WTC11 (cell line): Measurements from ENCODE around the gene ZNF317. TPM values are rescaled to one million over a fixed set of nuclear protein-coding genes. Genes with fewer than 3 reads are reported as not detected.

ENCODE experiments used
- ATAC-seq: fragments of 200-7000 bp; cut with Tn5 transposase; 2 replicates; pipeline ENCODE4 v1.10.0; 2021; ENCODE audit warnings: mild to moderate bottlenecking, moderate library complexity
- CTCF ChIA-PET: fragments of 300-600 bp; sonication (Branson Sonifier 250); formaldehyde crosslinking; loops from one replicate; lab custom pipeline; 2021; ENCODE audit warnings: antibody characterized with exemption; lab: Charles Lee
- POLR2A ChIA-PET: fragments of 350-600 bp; sonication (Branson Sonifier 250); formaldehyde crosslinking; loops from one replicate; lab custom pipeline; 2021; ENCODE audit warnings: antibody characterized with exemption; lab: Charles Lee
- DNase-seq: peaks from one replicate; pipeline ENCODE4 v3.0.0; 2021; ENCODE audit warnings: low spot score
- H3K27ac Mint-ChIP-seq: 2 replicates; pipeline ENCODE4 v1.8.0; 2021; ENCODE audit warnings: mixed read lengths
- H3K27me3 Mint-ChIP-seq: 2 replicates; pipeline ENCODE4 v1.8.0; 2021; ENCODE audit warnings: low read depth, mild to moderate bottlenecking, moderate library complexity, mixed read lengths
- H3K36me3 Mint-ChIP-seq: 2 replicates; pipeline ENCODE4 v1.8.0; 2021; ENCODE audit warnings: mixed read lengths
- H3K4me1 Mint-ChIP-seq: 2 replicates; pipeline ENCODE4 v1.8.0; 2022; ENCODE audit warnings: mixed read lengths
- H3K4me3 Mint-ChIP-seq: 2 replicates; pipeline ENCODE4 v1.8.0; 2021; ENCODE audit warnings: mild to moderate bottlenecking, moderate library complexity, mixed read lengths
- H3K9me3 Mint-ChIP-seq: 2 replicates; pipeline ENCODE4 v1.8.0; 2021; ENCODE audit warnings: mixed read lengths
- CREB1 ChIP-seq: sonication (generic); formaldehyde crosslinking; IDR thresholded peaks from 2 replicates; pipeline ENCODE4 v1.8.0; 2023; ENCODE audit warnings: mild to moderate bottlenecking, missing genetic modification reagents
- HMGA2 ChIP-seq: fragments of 250-450 bp; sonication (Bioruptor Pico); IDR thresholded peaks from 2 replicates; pipeline ENCODE4 v1.4.0; 2021; ENCODE audit warnings: mild to moderate bottlenecking, moderate library complexity
- IRF2 ChIP-seq: sonication (generic); formaldehyde crosslinking; IDR thresholded peaks from 2 replicates; pipeline ENCODE4 v1.8.0; 2022; ENCODE audit warnings: low read depth, missing genetic modification reagents, borderline replicate concordance
- JAZF1 ChIP-seq: fragments of 250-450 bp; sonication (Bioruptor Pico); IDR thresholded peaks from 2 replicates; pipeline ENCODE4 v1.9.0; 2021; ENCODE audit warnings: moderate library complexity, mild to moderate bottlenecking, inconsistent platforms
- NFATC4 ChIP-seq: fragments of 250-450 bp; sonication (Bioruptor Pico); IDR thresholded peaks from 2 replicates; pipeline ENCODE4 v1.9.0; 2021; ENCODE audit warnings: mild to moderate bottlenecking
- NFYB ChIP-seq: sonication (generic); formaldehyde crosslinking; conservative IDR thresholded peaks from 2 replicates; pipeline ENCODE4 v1.8.0; 2022; ENCODE audit warnings: low read depth, missing genetic modification reagents
- NR1H2 ChIP-seq: sonication (generic); formaldehyde crosslinking; IDR thresholded peaks from 2 replicates; pipeline ENCODE4 v1.9.0; 2021; ENCODE audit warnings: mild to moderate bottlenecking, moderate library complexity, missing genetic modification reagents
- NR2C2 ChIP-seq: sonication (generic); formaldehyde crosslinking; IDR thresholded peaks from 2 replicates; pipeline ENCODE4 v1.8.0; 2022; ENCODE audit warnings: mild to moderate bottlenecking, missing genetic modification reagents
- SOX15 ChIP-seq: fragments of 250-450 bp; sonication (Bioruptor Pico); IDR thresholded peaks from 2 replicates; pipeline ENCODE4 v1.9.0; 2021; ENCODE audit warnings: mild to moderate bottlenecking
- TEAD4 ChIP-seq: sonication (generic); formaldehyde crosslinking; IDR thresholded peaks from 2 replicates; pipeline ENCODE4 v1.8.0; 2022; ENCODE audit warnings: mild to moderate bottlenecking, missing genetic modification reagents
- ZNF317 ChIP-seq: sonication (generic); formaldehyde crosslinking; IDR thresholded peaks from 2 replicates; pipeline ENCODE4 v1.8.1; 2023; ENCODE audit warnings: low read depth, mild to moderate bottlenecking, moderate library complexity, missing genetic modification reagents, borderline replicate concordance
- total RNA-seq: library from RNA; stranded (reverse); gene quantifications from 3 replicates; pipeline ENCODE4 v1.2.3, GENCODE V29; 2021
- TF ChIP-seq, protein P1 (sequence below): sonication (generic); formaldehyde crosslinking; IDR thresholded peaks from 2 replicates; pipeline ENCODE4 v1.8.1; 2023; ENCODE audit warnings: mild to moderate bottlenecking, missing genetic modification reagents
- TF ChIP-seq, protein P2 (sequence below): sonication (generic); formaldehyde crosslinking; IDR thresholded peaks from 2 replicates; pipeline ENCODE4 v1.8.1; 2022; ENCODE audit warnings: mild to moderate bottlenecking, missing genetic modification reagents, moderate library complexity, borderline replicate concordance
- TF ChIP-seq, protein P3 (sequence below): fragments of 250-450 bp; sonication (Bioruptor Pico); IDR thresholded peaks from 2 replicates; pipeline ENCODE4 v1.9.0; 2021; ENCODE audit warnings: mild to moderate bottlenecking
- TF ChIP-seq, protein P4 (sequence below): sonication (generic); formaldehyde crosslinking; IDR thresholded peaks from 2 replicates; pipeline ENCODE4 v1.8.1; 2022; ENCODE audit warnings: missing genetic modification reagents, borderline replicate concordance
- TF ChIP-seq, protein P5 (sequence below): sonication (generic); formaldehyde crosslinking; IDR thresholded peaks from 2 replicates; pipeline ENCODE4 v1.8.0; 2023; ENCODE audit warnings: missing genetic modification reagents, mild to moderate bottlenecking, borderline replicate concordance
- TF ChIP-seq, protein P6 (sequence below): fragments of 250-450 bp; sonication (Bioruptor Pico); conservative IDR thresholded peaks from 2 replicates; pipeline ENCODE4 v1.9.0; 2021; ENCODE audit warnings: mild to moderate bottlenecking

ZNF317 gene
- total RNA-seq, 1 experiment from 2014 or later: 38.7 TPM

DNA sequence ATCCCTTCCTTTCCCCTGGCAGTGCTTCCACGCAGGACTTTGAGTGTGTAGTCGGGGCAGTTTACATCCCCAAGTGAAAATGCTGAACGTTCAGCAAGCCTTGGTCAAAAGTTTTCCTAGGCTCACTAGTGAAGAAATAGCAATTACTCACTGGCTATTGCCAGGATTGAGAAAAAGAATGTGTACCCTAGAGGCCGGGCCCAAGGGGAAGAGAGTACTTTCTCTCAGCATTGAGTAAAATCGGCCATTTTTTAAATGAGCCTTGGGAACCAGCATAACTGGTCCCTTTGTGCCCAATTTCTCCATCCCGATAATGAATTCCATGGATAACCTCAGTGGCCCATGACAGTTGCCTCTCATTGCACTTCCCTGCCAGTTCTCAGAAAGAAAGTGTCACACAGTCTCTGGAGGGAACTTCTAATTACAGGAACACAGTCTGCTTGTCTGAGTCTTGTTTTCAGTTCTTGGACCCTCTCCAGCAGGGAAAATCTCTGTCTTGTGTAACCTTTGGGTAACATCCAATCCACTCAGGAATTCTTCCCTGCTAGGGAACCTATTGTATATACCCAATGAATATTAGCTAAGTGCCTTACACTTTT lies 31.3 kb downstream of the ZNF317 start (continued):
- TF ChIP-seq TEAD4 (CRISPR knock-in tag): no peak
- TF ChIP-seq, all 79 proteins: peak for 0

DNA sequence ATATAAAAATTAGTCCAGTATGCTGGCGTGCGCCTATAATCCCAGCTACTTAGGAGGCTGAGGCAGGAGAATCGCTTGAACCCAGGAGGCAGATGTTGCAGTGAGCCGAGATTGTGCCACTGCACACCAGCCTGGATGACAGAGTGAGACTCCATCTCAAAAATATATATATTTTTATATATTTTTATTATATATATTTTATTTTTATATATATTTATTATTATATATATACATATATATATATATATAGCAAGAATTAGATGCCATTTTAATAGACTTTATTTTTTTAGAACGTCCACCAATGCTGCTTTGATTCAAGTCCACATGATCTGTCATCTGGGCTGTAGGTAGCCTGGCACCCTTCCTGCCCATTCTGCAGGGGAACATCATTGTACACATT lies 35.1 kb downstream of the ZNF317 start:
- H3K4me3 Mint-ChIP-seq: no peak overlapping the region

DNA sequence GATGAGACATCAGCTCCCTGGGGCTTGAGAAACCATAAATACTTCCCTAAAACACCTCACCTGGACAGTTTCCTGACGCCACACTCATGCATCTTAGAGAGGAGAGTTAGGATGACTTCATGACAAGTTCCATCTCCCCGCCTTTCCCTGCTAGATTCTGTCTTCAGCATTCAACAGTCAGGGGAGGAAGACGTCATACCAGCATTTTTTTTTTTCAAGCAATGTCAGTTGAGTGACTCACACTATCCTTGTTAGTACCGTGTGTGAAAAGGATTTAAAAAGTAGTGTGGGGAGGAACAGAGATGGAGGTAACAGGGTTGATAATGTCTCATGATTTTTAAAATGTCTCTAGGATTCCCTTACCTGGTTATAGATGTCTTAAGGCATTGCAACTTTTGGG lies 38.7 kb downstream of the ZNF317 start, which contains the start of gene OR7D2:
OR7D2 (plus strand) TSS at position 79 of the 400 bp plus-strand sequence. CDS start 6,803 bp downstream, outside the sequence.
- Mint-ChIP-seq H3K27me3 (peaks cover 21% of the 10 kb centered on the region), H3K27ac (no peak within 1 kb of the TSS), H3K9me3 (peaks cover 42% of the 10 kb centered on the region), H3K4me1 (no peaks in the 10 kb centered on the region), H3K4me3 (no peak within 1 kb of the TSS), H3K36me3 (peaks cover 26% of the 10 kb centered on the region)
- ATAC-seq (no peak), DNase-seq (no peak)
- ChIA-PET POLR2A (no interaction called here), CTCF (no interaction called here)
- TF ChIP-seq NFYB (CRISPR knock-in tag) (no peak), JAZF1 (CRISPR knock-in tag) (no peak), CREB1 (CRISPR knock-in tag) (no peak), IRF2 (CRISPR knock-in tag) (no peak), ZNF317 (no peak), NR1H2 (CRISPR knock-in tag) (no peak)
- TF ChIP-seq, protein P1, sequence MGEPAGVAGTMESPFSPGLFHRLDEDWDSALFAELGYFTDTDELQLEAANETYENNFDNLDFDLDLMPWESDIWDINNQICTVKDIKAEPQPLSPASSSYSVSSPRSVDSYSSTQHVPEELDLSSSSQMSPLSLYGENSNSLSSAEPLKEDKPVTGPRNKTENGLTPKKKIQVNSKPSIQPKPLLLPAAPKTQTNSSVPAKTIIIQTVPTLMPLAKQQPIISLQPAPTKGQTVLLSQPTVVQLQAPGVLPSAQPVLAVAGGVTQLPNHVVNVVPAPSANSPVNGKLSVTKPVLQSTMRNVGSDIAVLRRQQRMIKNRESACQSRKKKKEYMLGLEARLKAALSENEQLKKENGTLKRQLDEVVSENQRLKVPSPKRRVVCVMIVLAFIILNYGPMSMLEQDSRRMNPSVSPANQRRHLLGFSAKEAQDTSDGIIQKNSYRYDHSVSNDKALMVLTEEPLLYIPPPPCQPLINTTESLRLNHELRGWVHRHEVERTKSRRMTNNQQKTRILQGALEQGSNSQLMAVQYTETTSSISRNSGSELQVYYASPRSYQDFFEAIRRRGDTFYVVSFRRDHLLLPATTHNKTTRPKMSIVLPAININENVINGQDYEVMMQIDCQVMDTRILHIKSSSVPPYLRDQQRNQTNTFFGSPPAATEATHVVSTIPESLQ (CRISPR knock-in tag): no peak
- TF ChIP-seq, protein P2, sequence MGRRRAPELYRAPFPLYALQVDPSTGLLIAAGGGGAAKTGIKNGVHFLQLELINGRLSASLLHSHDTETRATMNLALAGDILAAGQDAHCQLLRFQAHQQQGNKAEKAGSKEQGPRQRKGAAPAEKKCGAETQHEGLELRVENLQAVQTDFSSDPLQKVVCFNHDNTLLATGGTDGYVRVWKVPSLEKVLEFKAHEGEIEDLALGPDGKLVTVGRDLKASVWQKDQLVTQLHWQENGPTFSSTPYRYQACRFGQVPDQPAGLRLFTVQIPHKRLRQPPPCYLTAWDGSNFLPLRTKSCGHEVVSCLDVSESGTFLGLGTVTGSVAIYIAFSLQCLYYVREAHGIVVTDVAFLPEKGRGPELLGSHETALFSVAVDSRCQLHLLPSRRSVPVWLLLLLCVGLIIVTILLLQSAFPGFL (CRISPR knock-in tag): no peak
- TF ChIP-seq, all 79 proteins: peak for 0

More for the DNA sequence above, 35.1 kb downstream of the ZNF317 start:
- peaks cover 21% of the 10 kb centered on the region for H3K27me3 Mint-ChIP-seq
- ATAC-seq: no peak
- no peak for DNase-seq
- no peak overlapping the region for H3K27ac Mint-ChIP-seq
- peak; percentile 95 for TF ChIP-seq HMGA2 (CRISPR knock-in tag)
- TF ChIP-seq, protein P3, sequence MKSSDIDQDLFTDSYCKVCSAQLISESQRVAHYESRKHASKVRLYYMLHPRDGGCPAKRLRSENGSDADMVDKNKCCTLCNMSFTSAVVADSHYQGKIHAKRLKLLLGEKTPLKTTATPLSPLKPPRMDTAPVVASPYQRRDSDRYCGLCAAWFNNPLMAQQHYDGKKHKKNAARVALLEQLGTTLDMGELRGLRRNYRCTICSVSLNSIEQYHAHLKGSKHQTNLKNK (CRISPR knock-in tag): no peak
- ChIA-PET CTCF (no interaction called here), POLR2A (no interaction called here)
- H3K4me1 Mint-ChIP-seq: no peaks in the 10 kb centered on the region
- peaks cover 29% of the 10 kb centered on the region for H3K36me3 Mint-ChIP-seq
- peaks cover 44% of the 10 kb centered on the region for H3K9me3 Mint-ChIP-seq

DNA sequence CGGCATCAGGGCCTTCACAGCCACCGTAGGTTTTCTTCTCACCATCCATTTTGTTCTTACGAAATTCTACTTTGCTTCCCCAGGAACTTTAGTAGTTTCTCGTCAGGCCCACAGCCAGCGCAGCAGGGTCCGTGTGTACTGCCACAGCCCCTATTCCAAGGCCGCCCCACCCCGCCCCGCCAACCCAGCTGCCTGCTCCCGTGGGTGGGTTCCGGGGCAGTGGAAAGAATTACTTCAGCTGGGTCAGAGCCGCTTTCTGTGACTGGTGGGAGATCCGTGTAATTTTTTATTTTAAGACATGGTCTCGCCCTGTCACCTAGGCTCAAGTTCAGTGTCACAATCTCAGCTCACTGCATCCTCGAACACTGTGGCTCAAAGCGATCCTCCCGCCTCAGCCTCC lies 42.8 kb downstream of the ZNF317 start:
- POLR2A ChIA-PET: no interaction called here
- CTCF ChIA-PET: interaction anchor here (0.6 kb wide), 1 partner anchor 139 kb away, joined by 5 read pairs; no protein-coding TSS in a partner anchor
- H3K27ac Mint-ChIP-seq: no peak overlapping the region
- TF ChIP-seq NFATC4 (CRISPR knock-in tag) (no peak), NR2C2 (CRISPR knock-in tag) (no peak), HMGA2 (CRISPR knock-in tag) (no peak), SOX15 (no peak)
- TF ChIP-seq, protein P4, sequence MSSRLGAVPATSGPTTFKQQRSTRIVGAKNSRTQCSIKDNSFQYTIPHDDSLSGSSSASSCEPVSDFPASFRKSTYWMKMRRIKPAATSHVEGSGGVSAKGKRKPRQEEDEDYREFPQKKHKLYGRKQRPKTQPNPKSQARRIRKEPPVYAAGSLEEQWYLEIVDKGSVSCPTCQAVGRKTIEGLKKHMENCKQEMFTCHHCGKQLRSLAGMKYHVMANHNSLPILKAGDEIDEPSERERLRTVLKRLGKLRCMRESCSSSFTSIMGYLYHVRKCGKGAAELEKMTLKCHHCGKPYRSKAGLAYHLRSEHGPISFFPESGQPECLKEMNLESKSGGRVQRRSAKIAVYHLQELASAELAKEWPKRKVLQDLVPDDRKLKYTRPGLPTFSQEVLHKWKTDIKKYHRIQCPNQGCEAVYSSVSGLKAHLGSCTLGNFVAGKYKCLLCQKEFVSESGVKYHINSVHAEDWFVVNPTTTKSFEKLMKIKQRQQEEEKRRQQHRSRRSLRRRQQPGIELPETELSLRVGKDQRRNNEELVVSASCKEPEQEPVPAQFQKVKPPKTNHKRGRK (CRISPR knock-in tag): no peak
- TF ChIP-seq, protein P5, sequence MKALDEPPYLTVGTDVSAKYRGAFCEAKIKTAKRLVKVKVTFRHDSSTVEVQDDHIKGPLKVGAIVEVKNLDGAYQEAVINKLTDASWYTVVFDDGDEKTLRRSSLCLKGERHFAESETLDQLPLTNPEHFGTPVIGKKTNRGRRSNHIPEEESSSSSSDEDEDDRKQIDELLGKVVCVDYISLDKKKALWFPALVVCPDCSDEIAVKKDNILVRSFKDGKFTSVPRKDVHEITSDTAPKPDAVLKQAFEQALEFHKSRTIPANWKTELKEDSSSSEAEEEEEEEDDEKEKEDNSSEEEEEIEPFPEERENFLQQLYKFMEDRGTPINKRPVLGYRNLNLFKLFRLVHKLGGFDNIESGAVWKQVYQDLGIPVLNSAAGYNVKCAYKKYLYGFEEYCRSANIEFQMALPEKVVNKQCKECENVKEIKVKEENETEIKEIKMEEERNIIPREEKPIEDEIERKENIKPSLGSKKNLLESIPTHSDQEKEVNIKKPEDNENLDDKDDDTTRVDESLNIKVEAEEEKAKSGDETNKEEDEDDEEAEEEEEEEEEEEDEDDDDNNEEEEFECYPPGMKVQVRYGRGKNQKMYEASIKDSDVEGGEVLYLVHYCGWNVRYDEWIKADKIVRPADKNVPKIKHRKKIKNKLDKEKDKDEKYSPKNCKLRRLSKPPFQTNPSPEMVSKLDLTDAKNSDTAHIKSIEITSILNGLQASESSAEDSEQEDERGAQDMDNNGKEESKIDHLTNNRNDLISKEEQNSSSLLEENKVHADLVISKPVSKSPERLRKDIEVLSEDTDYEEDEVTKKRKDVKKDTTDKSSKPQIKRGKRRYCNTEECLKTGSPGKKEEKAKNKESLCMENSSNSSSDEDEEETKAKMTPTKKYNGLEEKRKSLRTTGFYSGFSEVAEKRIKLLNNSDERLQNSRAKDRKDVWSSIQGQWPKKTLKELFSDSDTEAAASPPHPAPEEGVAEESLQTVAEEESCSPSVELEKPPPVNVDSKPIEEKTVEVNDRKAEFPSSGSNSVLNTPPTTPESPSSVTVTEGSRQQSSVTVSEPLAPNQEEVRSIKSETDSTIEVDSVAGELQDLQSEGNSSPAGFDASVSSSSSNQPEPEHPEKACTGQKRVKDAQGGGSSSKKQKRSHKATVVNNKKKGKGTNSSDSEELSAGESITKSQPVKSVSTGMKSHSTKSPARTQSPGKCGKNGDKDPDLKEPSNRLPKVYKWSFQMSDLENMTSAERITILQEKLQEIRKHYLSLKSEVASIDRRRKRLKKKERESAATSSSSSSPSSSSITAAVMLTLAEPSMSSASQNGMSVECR (CRISPR knock-in tag): no peak
- TF ChIP-seq, protein P6, sequence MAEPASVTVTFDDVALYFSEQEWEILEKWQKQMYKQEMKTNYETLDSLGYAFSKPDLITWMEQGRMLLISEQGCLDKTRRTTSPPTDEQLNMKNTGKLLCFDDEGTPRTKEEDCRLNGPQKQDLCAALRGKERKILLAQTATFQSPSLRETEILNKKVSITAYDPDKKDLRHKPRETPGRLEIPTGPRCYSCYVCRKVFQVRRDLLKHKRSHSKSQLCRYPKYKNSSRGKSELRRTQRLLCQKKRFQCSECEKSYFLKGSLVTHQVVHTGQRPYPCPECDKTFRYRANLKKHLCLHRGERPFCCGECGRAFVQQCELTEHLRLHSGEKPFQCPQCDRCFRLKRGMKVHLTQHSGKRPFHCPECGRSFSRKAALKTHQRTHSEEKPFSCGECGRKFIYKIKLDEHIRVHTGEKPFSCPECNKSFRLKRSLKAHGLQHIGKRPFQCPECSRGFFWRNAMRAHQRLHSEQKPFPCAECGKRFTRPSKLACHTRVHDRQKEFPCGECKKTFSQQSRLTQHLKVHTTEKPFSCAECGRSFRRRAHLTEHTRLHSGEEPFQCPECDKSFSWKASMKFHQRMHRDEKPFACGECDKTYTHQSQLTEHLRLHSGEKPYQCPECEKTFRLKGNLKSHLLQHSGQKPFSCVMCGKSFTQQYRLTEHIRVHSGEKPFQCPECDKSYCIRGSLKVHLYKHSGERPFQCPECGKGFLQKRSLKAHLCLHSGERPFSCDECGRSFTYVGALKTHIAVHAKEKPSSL (CRISPR knock-in tag): no peak

More for the DNA sequence above, 42.8 kb downstream of the ZNF317 start:
- DNase-seq (no peak), ATAC-seq (no peak)
- Mint-ChIP-seq H3K27me3 (peaks cover 21% of the 10 kb centered on the region), H3K36me3 (peaks cover 27% of the 10 kb centered on the region), H3K4me3 (no peak overlapping the region), H3K9me3 (peaks cover 51% of the 10 kb centered on the region), H3K4me1 (no peaks in the 10 kb centered on the region)
